Muscle of leg (tissue), 11 donors: ENCODE measurements around the gene ACAT2. TPM values are rescaled to one million over a fixed set of nuclear protein-coding genes. Genes with fewer than 3 reads are reported as not detected.
"Not testable (repeated sequence)": the region's sequence is repeated elsewhere in the genome, so short reads cannot be mapped to it uniquely, and the experiment has no call there.

Experiments
- DNase-seq: peaks from one replicate; pipeline ENCODE4 v3.0.0; 2013
- H3K27ac ChIP-seq: one replicate; pipeline ENCODE4 v1.5.1; 2013; ENCODE audit warnings: mild to moderate bottlenecking, low read length, control low read depth
- H3K27me3 ChIP-seq: one replicate; pipeline ENCODE4 v1.6.1; 2013; ENCODE audit warnings: low read length; ENCODE audit not compliant: control insufficient read depth, insufficient read depth
- H3K36me3 ChIP-seq: one replicate; pipeline ENCODE4 v1.6.1; 2013; ENCODE audit warnings: low read length; ENCODE audit not compliant: control insufficient read depth, insufficient read depth
- H3K4me1 ChIP-seq: one replicate; pipeline ENCODE4 v1.6.1; 2013; ENCODE audit warnings: low read length; ENCODE audit not compliant: control insufficient read depth, insufficient read depth
- H3K4me3 ChIP-seq: one replicate; pipeline ENCODE4 v1.5.1; 2013; ENCODE audit warnings: low read length, control low read depth
- H3K9me3 ChIP-seq: replicated peaks from 2 replicates; pipeline ENCODE4 v1.6.1; 2013; ENCODE audit warnings: low read depth, low read length; ENCODE audit not compliant: control insufficient read depth
- WGBS: methylation state at CpG from one replicate; pipeline ENCODE4 v1.1.5; 2013; ENCODE audit warnings: missing lambda C conversion rate; ENCODE audit not compliant: insufficient coverage; 5-methylcytosine and 5-hydroxymethylcytosine counted together
- polyA plus RNA-seq, 8 donors: library from polyadenylated mRNA; unstranded; fragments of 120-200 nt; gene quantifications; one replicate each; pipeline versions ENCODE4 v1.2.1 to v1.2.3, GENCODE V29; 2013; ENCODE audit warnings: inconsistent platforms in 1 of 8, low replicate concordance in 1 of 8; ENCODE audit not compliant: insufficient read length in 8 of 8, insufficient read depth in 1 of 8
- total RNA-seq: library from RNA; stranded (reverse); fragments of 120-200 nt; gene quantifications from one replicate; pipeline ENCODE4 v1.2.4, GENCODE V29; 2013

The ACAT2 gene
- total and polyA plus RNA-seq, 9 donors: 14.4 to 26.5 (median 19.5) TPM

DNA sequence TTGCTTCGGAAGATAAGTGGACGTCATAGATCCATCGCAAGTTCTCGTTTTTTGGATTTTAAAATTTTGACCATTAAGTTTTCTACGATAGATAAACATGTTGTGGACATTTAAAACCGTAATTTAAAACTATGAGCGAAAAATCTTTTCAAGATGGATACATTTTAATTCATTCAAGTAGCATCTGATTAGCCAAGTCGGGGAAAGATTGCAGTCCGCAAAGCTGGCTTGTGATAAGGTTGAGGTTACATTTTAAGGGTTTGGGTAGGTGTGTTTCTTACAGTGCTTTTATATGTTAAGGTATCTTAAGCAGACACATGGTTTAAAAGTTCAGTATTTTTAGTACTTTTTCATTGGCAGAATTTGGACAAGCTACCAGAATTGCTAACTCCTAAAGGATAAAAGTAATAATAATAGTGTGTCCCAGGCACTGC, 33.3 kb upstream of the ACAT2 start:
- no peaks in the 10 kb centered on the region for H3K9me3 ChIP-seq
- WGBS: 0% methylated on average over 2 of the region's 9 CpGs
- H3K4me1 ChIP-seq: peaks cover 4% of the 10 kb centered on the region
- H3K27ac ChIP-seq: peak overlapping the region; percentile 98
- H3K36me3 ChIP-seq: peaks cover 4% of the 10 kb centered on the region
- peak overlapping the region; percentile 94 for H3K4me3 ChIP-seq
- H3K27me3 ChIP-seq: no peaks in the 10 kb centered on the region
- peak; percentile 30 for DNase-seq

DNA sequence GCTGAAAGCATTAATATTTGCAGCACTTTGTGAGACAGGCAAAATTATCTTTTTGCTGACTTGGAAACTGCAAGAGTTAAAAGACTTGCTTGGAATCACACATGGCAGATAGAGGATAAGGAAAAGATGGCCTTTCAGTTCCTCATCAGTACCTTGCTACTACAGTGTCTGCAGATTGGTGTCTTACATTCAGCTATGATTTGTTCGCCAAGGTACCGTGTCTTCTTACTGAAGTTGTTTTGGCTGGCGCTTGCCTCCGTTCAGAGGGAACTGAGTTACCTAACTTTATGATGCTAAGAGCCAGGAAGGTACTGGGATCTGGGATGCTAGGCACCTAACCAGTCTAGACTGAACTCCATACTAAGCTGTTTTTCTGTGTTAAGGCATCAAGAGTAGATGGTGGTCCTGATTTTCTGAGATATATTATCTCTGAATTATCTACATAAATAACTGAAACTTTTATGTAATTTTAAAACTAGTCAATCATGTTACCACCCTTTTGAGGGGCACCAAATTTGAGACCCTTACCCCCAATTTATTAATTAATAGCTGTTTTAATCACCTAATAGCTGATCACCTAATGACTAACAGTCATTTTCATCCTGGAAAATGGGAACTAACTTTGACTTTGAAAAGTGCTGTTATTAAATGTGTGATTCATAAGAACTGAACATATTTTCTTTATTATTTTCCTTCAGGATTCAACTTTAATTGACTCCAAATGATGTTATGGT, 32.1 kb upstream of the ACAT2 start:
- no peak overlapping the region for H3K4me3 ChIP-seq
- H3K27me3 ChIP-seq: no peaks in the 10 kb centered on the region
- H3K27ac ChIP-seq: no peak overlapping the region
- DNase-seq: peak; percentile 23
- H3K36me3 ChIP-seq: peaks cover 3% of the 10 kb centered on the region
- H3K9me3 ChIP-seq: no peaks in the 10 kb centered on the region
- WGBS: 38% methylated on average over 4 of the region's 4 CpGs
- H3K4me1 ChIP-seq: peaks cover 4% of the 10 kb centered on the region

DNA sequence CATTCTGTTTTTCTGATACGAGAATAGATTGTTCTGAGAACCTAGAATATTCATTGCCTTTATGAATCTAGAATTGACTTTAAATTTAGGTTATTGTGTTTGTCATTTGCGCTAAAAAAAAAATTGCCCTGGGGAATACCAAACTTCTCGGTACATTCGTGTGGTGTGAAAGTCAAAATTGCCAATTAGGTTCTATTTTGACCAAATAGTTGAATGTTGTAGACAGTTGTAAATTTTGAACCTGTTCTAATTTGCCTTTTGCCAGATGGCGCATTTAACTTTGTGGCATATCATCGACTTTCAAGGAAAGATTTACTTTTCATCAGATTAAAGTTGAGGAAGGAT, 31.5 kb upstream of the ACAT2 start:
- Histone ChIP-seq H3K27me3 (no peaks in the 10 kb centered on the region), H3K4me3 (no peak overlapping the region)

DNA sequence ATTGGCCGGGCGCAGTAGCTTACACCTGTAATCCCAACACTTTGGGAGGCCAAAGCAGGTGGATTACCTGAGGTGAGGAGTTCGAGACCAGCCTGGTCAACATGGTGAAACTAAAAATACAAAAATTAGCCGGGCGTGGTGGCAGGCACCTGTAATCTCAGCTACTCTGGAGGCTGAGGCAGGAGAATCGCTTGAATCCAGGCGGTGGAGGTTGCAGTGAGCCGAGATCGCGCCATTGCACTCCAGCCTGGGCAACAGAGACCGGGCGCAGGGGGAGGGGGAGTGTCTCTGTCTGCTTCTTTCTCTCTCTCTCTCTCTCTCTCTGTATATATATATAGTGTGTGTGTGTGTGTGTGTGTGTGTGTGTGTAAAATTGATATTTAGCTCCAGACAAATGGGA, 29.3 kb upstream of the ACAT2 start:
- not testable (repeated sequence) for H3K36me3 ChIP-seq, H3K4me3 ChIP-seq, H3K27me3 ChIP-seq, H3K9me3 ChIP-seq, DNase-seq, H3K4me1 ChIP-seq, H3K27ac ChIP-seq
- WGBS: 93% methylated on average over 3 of the region's 12 CpGs

More for the DNA sequence above, 31.5 kb upstream of the ACAT2 start:
- Histone ChIP-seq H3K27ac (no peak overlapping the region), H3K9me3 (no peaks in the 10 kb centered on the region), H3K4me1 (peaks cover 6% of the 10 kb centered on the region), H3K36me3 (peaks cover 3% of the 10 kb centered on the region)
- no peak for DNase-seq
- 86% methylated on average over 3 of the region's 6 CpGs for WGBS

DNA sequence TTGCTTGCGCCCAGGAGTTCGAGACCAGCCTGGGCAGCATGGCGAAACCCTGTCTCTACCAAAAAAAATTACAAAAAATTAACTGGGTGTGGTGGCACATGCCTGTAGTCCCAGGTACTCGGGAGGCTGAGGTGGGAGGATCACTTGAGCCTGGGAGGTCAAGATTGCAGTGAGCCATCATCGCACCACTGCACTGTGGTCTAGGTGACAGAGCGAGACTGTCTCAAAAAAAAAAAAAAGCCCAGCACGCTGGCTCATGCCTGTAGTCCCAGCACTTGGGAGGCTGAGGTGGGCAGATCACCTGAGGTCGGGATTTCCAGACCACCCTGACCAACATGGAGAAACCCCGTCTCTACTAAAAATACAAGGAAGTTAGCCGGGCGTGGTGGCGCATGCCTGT, 28.4 kb upstream of the ACAT2 start:
- WGBS: 100% methylated on average over 1 of the region's 12 CpGs
- not testable (repeated sequence) for H3K4me3 ChIP-seq, DNase-seq, H3K27ac ChIP-seq, H3K27me3 ChIP-seq, H3K4me1 ChIP-seq, H3K9me3 ChIP-seq
- H3K36me3 ChIP-seq: peaks cover 11% of the 10 kb centered on the region

DNA sequence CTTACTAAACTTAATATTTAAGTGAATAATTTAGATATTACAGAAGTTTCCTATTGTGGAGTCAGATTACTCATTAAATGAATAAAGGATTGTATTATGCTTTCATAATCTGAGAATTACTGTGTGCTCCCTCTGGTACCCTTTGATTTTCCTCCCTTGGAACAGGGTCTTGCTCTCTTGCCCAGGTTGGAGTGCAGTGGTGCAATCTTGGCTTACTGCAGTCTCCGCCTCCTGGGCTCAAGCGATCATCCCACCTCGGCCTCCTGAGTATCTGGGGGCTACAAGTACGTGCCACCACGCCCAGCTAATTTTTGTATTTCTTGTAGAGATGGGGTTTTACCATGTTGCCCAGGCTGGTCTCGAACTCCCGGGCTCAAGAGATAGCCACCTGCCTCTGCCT, 24.9 kb upstream of the ACAT2 start:
- Histone ChIP-seq H3K36me3 (peaks cover 18% of the 10 kb centered on the region), H3K4me1 (peaks cover 2% of the 10 kb centered on the region)
- WGBS: 93% methylated on average over 3 of the region's 7 CpGs

DNA sequence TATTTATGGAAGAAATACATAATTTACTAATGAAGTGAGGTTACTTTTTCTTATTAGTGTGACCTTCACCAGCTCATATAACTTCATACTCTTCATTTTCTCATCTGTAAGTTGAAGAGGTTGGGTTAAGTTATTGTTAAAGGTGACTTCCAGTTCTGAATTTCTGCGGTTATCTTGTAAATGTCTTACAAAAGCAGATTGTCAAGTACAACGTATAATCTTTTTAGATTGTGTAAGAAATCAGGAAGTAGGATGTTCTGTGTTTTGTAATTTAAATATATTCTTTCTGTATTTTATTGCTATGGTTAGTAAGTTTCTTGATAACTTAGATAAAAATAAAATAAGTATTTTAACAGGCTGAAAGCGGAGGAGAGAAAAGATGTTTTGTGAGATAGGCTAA, 22.5 kb upstream of the ACAT2 start:
- Histone ChIP-seq H3K4me3 (no peak overlapping the region), H3K27me3 (no peaks in the 10 kb centered on the region), H3K4me1 (peaks cover 2% of the 10 kb centered on the region), H3K9me3 (no peaks in the 10 kb centered on the region), H3K27ac (no peak overlapping the region), H3K36me3 (peaks cover 31% of the 10 kb centered on the region)
- no CpG with 5 or more reads among the region's 3 CpGs for WGBS
- DNase-seq: no peak

More for the DNA sequence above, 24.9 kb upstream of the ACAT2 start:
- H3K27me3 ChIP-seq: no peaks in the 10 kb centered on the region
- H3K9me3 ChIP-seq: no peaks in the 10 kb centered on the region
- H3K27ac ChIP-seq: no peak overlapping the region
- H3K4me3 ChIP-seq: no peak overlapping the region
- no peak for DNase-seq

DNA sequence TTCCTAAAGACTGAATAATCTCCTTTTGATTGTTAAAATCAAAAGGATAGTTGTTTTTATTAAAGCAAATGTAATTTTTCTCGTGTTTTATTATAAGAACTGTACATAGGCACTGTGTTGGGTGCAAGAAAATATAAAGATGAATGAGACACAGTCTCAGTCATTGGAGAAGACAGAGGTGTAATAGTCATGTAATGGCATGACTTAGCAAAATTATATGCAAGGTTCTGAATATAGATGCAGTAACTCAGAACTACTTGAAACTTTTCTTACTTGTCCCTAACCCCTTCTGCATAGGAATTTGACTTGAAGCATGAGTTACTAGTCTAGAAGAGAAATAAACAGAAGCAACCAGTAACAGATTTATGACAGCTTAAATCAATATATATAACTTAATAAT, 19.7 kb upstream of the ACAT2 start:
- Histone ChIP-seq H3K4me3 (no peak overlapping the region), H3K27ac (no peak overlapping the region)
- no CpG with 5 or more reads among the region's 1 CpG for WGBS

DNA sequence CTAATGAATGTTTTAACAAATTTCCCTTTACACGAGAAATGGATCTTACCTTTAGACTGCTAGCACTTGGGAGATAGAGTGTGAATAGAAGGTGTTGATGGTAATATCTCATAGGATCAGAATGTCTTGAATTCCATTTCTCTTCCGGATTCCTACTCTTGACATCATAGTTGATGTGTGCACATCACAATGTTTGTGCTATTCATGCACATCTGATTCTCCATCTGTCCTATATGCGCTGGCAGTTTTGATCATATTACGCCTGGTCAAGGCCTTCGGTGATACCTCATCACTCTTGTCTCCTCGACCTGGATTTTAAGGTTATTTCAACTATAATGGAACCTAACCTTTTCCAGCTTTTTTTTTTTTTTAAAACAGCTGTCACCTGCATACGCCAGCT, 16.8 kb upstream of the ACAT2 start:
- DNase-seq: no peak
- Histone ChIP-seq H3K27me3 (no peaks in the 10 kb centered on the region), H3K36me3 (peaks cover 48% of the 10 kb centered on the region), H3K27ac (no peak overlapping the region), H3K4me1 (no peaks in the 10 kb centered on the region), H3K4me3 (no peak overlapping the region), H3K9me3 (no peaks in the 10 kb centered on the region)
- 88% methylated on average over 5 of the region's 7 CpGs for WGBS

More for the DNA sequence above, 19.7 kb upstream of the ACAT2 start:
- Histone ChIP-seq H3K4me1 (no peaks in the 10 kb centered on the region), H3K9me3 (no peaks in the 10 kb centered on the region), H3K36me3 (peaks cover 46% of the 10 kb centered on the region), H3K27me3 (no peaks in the 10 kb centered on the region)
- no peak for DNase-seq

DNA sequence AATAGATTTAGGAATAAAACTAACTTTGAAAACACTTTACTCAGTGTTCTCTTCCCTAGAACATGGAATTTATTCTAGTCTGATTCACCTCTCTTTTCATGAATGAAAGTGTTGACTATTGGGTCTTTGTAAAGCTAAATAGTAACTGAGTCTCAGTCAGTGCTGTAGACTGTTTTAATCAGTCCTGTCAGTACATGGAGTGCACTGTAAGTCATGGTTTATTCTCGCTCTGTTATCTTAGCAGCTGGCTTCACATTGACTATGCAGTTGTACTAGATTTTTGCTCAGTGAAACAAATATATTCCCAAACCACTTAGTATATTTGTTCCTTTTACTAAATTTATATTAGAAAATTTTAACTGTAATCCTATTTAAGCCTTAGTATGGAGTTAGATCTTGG, 15.1 kb upstream of the ACAT2 start:
- Histone ChIP-seq H3K36me3 (peaks cover 45% of the 10 kb centered on the region), H3K4me1 (no peaks in the 10 kb centered on the region), H3K27me3 (no peaks in the 10 kb centered on the region), H3K27ac (no peak overlapping the region), H3K9me3 (no peaks in the 10 kb centered on the region), H3K4me3 (no peak overlapping the region)
- no CpG with 5 or more reads among the region's 1 CpG for WGBS
- DNase-seq: no peak

DNA sequence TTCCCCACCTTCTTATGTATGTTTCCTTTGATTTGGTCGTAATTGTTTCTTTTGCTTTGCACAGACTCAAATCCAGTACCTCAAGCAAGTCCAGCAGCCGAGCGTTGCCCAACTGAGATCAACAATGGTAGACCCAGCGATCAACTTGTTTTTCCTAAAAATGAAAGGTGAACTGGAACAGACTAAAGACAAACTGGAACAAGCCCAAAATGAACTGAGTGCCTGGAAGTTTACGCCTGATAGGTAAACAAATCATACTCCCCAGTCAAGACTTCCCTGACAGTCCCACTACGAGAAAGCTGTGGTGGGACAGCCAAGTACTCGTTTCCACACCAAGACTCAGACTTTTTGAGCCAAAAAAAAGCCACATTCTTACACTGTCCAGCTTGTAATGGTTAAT, 13.7 kb upstream of the ACAT2 start:
- H3K27me3 ChIP-seq, H3K9me3 ChIP-seq, H3K4me3 ChIP-seq, DNase-seq, H3K4me1 ChIP-seq, H3K27ac ChIP-seq: not testable (repeated sequence)
- WGBS: 83% methylated on average over 2 of the region's 7 CpGs
- H3K36me3 ChIP-seq: peaks cover 41% of the 10 kb centered on the region
